Stimulated activated CD4-positive, alpha-beta T cell treated with anti-CD3 and anti-CD28 coated beads, Interleukin-2, amount 100 ng/mL, for 48 hours (primary cell): ENCODE measurements around the gene TBC1D28.
"Not testable (repeated sequence)": the region's sequence is repeated elsewhere in the genome, so short reads cannot be mapped to it uniquely, and the experiment has no call there.

Experiments
- DNase-seq, 2 donors: peaks; one replicate each; pipeline ENCODE4 v3.0.0-alpha.2; 2020

Gene TBC1D28

GRCh38 chr17:18644291-18644690, at the start of gene TBC1D28:
Gene TBC1D28 (minus strand): TSS chr17:18644391. CDS start chr17:18641352, 3,039 bp downstream.
- DNase-seq: not testable (repeated sequence)

GRCh38 chr17:18682668-18683067, 38.5 kb upstream of the TBC1D28 start:
- not testable (repeated sequence) for DNase-seq

- peak; percentile 48 to 67 for DNase-seq
Measured at GRCh38 chr17:18681767-18682571, 37.8 kb upstream of the TBC1D28 start, which contains the start of gene FOXO3B. Gene FOXO3B (minus strand): TSS chr17:18682314. CDS start chr17:18681651, 663 bp downstream.

- DNase-seq: not testable (repeated sequence)
Measured at GRCh38 chr17:18677381-18677780, 33.2 kb upstream of the TBC1D28 start.

GRCh38 chr17:18676928-18677327, 32.7 kb upstream of the TBC1D28 start:
- DNase-seq: not testable (repeated sequence)

GRCh38 chr17:18672395-18673227, 28.4 kb upstream of the TBC1D28 start:
- not testable (repeated sequence) for DNase-seq

- DNase-seq: not testable (repeated sequence)
Measured at GRCh38 chr17:18668625-18669024, 24.4 kb upstream of the TBC1D28 start.

GRCh38 chr17:18667535-18667934, 23.3 kb upstream of the TBC1D28 start:
- DNase-seq: not testable (repeated sequence)

GRCh38 chr17:18666326-18666725, 22.1 kb upstream of the TBC1D28 start:
- not testable (repeated sequence) for DNase-seq

- DNase-seq: not testable (repeated sequence)
Measured at GRCh38 chr17:18661924-18662624, 17.9 kb upstream of the TBC1D28 start.

- DNase-seq: not testable (repeated sequence)
Measured at GRCh38 chr17:18650094-18650493, 5.9 kb upstream of the TBC1D28 start.

- not testable (repeated sequence) for DNase-seq
Measured at GRCh38 chr17:18643124-18643523, 1.1 kb downstream of the TBC1D28 start.

- not testable (repeated sequence) for DNase-seq
Measured at GRCh38 chr17:18638357-18638756, 5.8 kb downstream of the TBC1D28 start.

GRCh38 chr17:18636237-18636636, 8.0 kb downstream of the TBC1D28 start:
- not testable (repeated sequence) for DNase-seq

GRCh38 chr17:18635773-18636172, 8.4 kb downstream of the TBC1D28 start:
- not testable (repeated sequence) for DNase-seq

- DNase-seq: not testable (repeated sequence)
Measured at GRCh38 chr17:18634550-18635263, 9.5 kb downstream of the TBC1D28 start.

GRCh38 chr17:18626152-18626870, 17.9 kb downstream of the TBC1D28 start:
- no peak for DNase-seq

GRCh38 chr17:18625509-18626104, 18.6 kb downstream of the TBC1D28 start:
- DNase-seq: peak; percentile 93 to 94

GRCh38 chr17:18624862-18625501, 19.2 kb downstream of the TBC1D28 start:
- DNase-seq: not testable (repeated sequence)

GRCh38 chr17:18617613-18618012, 26.6 kb downstream of the TBC1D28 start:
- DNase-seq: not testable (repeated sequence)
